ENCODE data around the gene ATP11A. TPM values are rescaled to one million over a fixed set of nuclear protein-coding genes. Genes with fewer than 3 reads are reported as not detected.

ATP11A gene
- total RNA-seq, 4 donors from 2014 or later: 32.1 to 83.6 (median 46.2) TPM

DNA sequence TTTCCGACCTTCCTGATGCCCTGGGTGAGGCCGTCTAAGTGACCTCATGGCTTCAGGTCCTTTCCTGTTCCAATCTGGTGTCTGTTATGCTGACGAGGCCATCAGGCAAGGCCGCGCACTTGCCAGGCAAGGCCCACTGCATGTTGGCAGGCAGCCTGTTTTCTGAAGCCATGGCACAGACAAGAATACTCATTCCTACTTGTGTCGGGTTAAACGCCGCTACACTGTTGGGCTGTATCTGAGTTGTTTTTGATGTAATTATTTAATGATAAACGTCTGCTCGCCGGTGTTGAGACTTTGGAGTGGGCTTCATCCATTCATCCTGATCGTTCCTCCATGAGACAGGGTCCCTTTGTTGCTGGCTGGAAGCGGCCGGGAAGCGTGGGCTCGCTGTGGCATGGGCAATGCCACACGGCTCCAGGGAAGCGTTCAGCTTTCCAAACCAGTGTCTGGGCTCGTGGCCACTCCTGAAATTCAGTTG is 92.1 kb downstream of the ATP11A start:
- peaks cover 26 to 35% of the 10 kb centered on the region in 2 donors for H3K4me1 ChIP-seq
- DNase-seq: peak; percentile 93 to 94
- intact Hi-C loops (cut with DNase I): no loop called here
- peak overlapping the region; percentile 21 to 60 (median 42) for H3K27ac ChIP-seq
- H3K27me3 ChIP-seq: no peaks in the 10 kb centered on the region
- no peaks in the 10 kb centered on the region for H3K9me3 ChIP-seq
- peaks cover 0 to 6% of the 10 kb centered on the region in 2 donors for H3K36me3 ChIP-seq
- WGBS, 2 donors: 52 to 56% methylated on average over 19 of the region's 19 CpGs
- no peak overlapping the region for H3K4me3 ChIP-seq (replicated peaks in 1 of 3)
- no peak for TF ChIP-seq POLR2A (IDR thresholded peaks at IDR 0.05)
- TF ChIP-seq, protein P1, sequence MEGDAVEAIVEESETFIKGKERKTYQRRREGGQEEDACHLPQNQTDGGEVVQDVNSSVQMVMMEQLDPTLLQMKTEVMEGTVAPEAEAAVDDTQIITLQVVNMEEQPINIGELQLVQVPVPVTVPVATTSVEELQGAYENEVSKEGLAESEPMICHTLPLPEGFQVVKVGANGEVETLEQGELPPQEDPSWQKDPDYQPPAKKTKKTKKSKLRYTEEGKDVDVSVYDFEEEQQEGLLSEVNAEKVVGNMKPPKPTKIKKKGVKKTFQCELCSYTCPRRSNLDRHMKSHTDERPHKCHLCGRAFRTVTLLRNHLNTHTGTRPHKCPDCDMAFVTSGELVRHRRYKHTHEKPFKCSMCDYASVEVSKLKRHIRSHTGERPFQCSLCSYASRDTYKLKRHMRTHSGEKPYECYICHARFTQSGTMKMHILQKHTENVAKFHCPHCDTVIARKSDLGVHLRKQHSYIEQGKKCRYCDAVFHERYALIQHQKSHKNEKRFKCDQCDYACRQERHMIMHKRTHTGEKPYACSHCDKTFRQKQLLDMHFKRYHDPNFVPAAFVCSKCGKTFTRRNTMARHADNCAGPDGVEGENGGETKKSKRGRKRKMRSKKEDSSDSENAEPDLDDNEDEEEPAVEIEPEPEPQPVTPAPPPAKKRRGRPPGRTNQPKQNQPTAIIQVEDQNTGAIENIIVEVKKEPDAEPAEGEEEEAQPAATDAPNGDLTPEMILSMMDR (IDR thresholded peaks at IDR 0.05): no peak

DNA sequence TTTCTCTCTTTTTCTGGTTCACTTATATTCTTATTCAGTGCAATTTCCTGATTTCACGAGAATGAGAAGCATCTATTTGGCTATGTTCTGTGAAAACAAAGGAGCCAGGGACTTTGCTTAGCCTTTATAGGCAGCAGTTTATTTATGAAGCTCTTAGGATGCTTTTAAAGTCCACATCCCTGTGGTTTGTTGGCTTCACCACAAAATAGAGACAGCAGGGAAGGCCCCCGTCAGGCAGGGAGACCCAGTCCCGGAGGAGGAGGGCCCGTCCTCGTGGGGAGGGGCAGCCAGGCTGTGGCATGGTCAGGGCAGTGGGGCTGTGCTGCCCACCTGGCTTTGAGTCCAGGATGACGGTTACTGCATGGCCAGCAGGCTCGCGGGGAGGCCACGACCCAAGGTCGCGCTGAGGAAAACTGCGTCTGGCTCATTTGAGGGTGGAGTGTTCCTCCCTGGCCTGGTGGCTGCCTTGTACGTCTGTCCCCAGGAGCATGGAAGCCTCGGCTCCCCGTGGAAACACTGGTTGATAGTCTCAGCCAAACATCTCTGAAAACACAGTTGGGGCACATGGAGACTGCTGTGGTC is 92.7 kb downstream of the ATP11A start:
- Histone ChIP-seq H3K4me1 (peaks cover 26 to 32% of the 10 kb centered on the region in 2 donors), H3K4me3 (replicated peaks in 1 of 3) (no peak overlapping the region), H3K9me3 (no peaks in the 10 kb centered on the region), H3K36me3 (peaks cover 0 to 6% of the 10 kb centered on the region in 2 donors), H3K27me3 (no peaks in the 10 kb centered on the region), H3K27ac (peak overlapping the region in 2 of 3 donors; percentile 42 to 60)
- DNase-seq: no peak
- intact Hi-C loops (cut with DNase I): no loop called here
- TF ChIP-seq POLR2A (IDR thresholded peaks at IDR 0.05): no peak
- TF ChIP-seq, protein P1 (IDR thresholded peaks at IDR 0.05): no peak
- 62 to 69% methylated on average over 10 to 15 of the region's 15 CpGs for WGBS, 2 donors

DNA sequence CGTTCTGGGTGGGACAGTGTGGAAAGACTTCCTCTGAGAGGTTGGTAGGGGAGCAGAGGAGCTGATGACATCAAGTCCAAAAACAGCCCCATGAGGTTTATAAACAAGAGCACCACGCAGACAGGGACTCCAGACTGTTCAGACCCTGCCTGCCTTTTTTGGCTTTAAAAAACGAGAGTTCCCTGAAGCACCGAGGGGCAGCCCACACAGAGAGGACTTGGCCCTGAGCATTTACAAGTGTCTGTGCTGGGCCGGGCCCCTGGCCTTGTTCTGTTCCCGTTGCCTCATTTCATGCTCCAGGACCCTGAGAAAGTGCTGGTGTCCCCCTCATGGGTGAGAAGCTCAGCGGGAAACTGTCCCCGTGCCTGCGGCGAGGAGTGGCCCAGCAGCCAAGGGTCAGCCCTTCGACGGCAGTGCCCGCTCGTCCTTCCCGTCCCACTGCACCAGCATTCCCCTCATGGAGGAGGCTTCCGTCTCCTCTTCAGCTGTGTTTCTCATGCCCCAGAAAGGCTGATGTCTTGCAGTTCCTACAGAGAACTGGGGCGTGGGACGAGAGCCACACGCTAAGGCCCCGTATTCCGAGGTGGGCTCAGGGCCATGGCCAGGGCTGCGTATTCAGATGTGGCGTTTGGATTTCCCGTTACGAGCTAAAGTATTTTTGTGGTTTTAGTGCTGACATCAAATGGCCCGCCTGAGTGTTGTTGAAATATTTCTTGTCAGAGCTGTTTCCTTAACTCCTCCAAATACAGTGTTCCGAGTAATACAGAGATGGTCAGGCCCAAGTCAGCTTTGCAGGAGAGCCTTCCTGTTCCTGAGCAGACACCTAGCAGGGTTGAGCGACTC is 93.5 kb downstream of the ATP11A start:
- H3K9me3 ChIP-seq: no peaks in the 10 kb centered on the region
- WGBS, 2 donors: 56 to 64% methylated on average over 16 to 28 of the region's 28 CpGs
- H3K4me3 ChIP-seq (replicated peaks in 1 of 3): no peak overlapping the region
- TF ChIP-seq, protein P1 (IDR thresholded peaks at IDR 0.05): no peak
- TF ChIP-seq POLR2A (IDR thresholded peaks at IDR 0.05): no peak
- peak in 1 of 2 donors; percentile 20 for DNase-seq
- peaks cover 26 to 32% of the 10 kb centered on the region in 2 donors for H3K4me1 ChIP-seq
- H3K27me3 ChIP-seq: no peaks in the 10 kb centered on the region
- H3K36me3 ChIP-seq: peaks cover 0 to 6% of the 10 kb centered on the region in 2 donors
- peak overlapping the region in 2 of 3 donors; percentile 42 to 60 for H3K27ac ChIP-seq
- intact Hi-C loops (cut with DNase I): no loop called here

DNA sequence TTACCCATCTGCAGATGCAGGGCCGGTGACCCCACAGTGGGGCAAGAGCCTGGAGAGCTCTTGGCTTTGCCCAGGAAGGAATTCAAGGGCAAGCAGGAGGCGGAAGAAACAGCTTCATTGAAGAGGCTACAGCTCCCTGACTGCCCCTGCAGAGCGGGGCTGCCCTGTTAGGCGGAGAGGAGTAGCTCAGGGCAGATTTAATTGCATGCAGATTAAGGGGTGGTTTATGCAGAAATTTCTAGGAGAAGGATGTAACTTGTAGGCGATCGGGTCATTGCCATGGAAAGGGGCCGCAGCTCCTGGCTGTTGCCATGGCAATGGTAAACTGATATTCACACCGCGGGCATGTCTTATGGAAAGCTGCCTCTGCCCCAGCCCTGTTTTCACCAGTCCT is 94.1 kb downstream of the ATP11A start:
- intact Hi-C loops (cut with DNase I): no loop called here
- DNase-seq: peak; percentile 21 to 31
- Histone ChIP-seq H3K27me3 (no peaks in the 10 kb centered on the region), H3K4me1 (peaks cover 26 to 32% of the 10 kb centered on the region in 2 donors), H3K36me3 (peaks cover 0 to 6% of the 10 kb centered on the region in 2 donors), H3K27ac (peak overlapping the region in 2 of 3 donors; percentile 38 to 60), H3K4me3 (replicated peaks in 1 of 3) (no peak overlapping the region), H3K9me3 (no peaks in the 10 kb centered on the region)
- WGBS, 2 donors: 67 to 79% methylated on average over 8 to 9 of the region's 9 CpGs
- TF ChIP-seq, protein P1 (IDR thresholded peaks at IDR 0.05): no peak
- TF ChIP-seq POLR2A (IDR thresholded peaks at IDR 0.05): no peak

All from thyroid gland (tissue), 4 donors.